Prostate gland (tissue), 2 donors: ENCODE results near the gene BBIP1. TPM values are rescaled to one million over a fixed set of nuclear protein-coding genes. Genes with fewer than 3 reads are reported as not detected.

Experiments used
- DNase-seq: peaks from one replicate; pipeline ENCODE4 v3.0.0-alpha.2; 2019; ENCODE audit warnings: low spot score
- H3K27ac ChIP-seq, 2 donors: fragments of 200-600 bp; sonication (generic); 2 replicates each; pipeline ENCODE4 v1.5.1; 2017 to 2019
- H3K27me3 ChIP-seq: fragments of 200-600 bp; sonication (generic); replicated peaks from 2 replicates; pipeline ENCODE4 v1.5.1; 2019; ENCODE audit not compliant: insufficient read depth
- H3K36me3 ChIP-seq, 2 donors: fragments of 200-600 bp; sonication (generic); 1 replicate in 1 of 2; 2 replicates in 1 of 2; pipeline versions ENCODE4 v1.5.1 to v1.8.1; 2017 to 2019
- H3K4me1 ChIP-seq: fragments of 200-600 bp; sonication (generic); replicated peaks from 2 replicates; pipeline ENCODE4 v1.5.1; 2019
- H3K4me3 ChIP-seq, 2 donors: fragments of 200-600 bp; sonication (generic); 2 replicates each; pipeline ENCODE4 v1.5.1; 2017 to 2019
- H3K9me3 ChIP-seq: fragments of 200-600 bp; sonication (generic); 2 replicates; pipeline ENCODE4 v1.5.1; 2017
- POLR2A ChIP-seq: fragments of 450-650 bp; IDR thresholded peaks from one replicate; pipeline ENCODE4 v1.6.1; 2016; ENCODE audit warnings: antibody characterized with exemption, mild to moderate bottlenecking
- POLR2AphosphoS5 ChIP-seq: sonication (generic); formaldehyde crosslinking; IDR thresholded peaks from one replicate; pipeline ENCODE4 v1.6.1; 2017; ENCODE audit warnings: antibody characterized with exemption
- WGBS: methylation state at CpG from one replicate; pipeline ENCODE4 v1.1.5; 2018; 5-methylcytosine and 5-hydroxymethylcytosine counted together
- intact Hi-C: fragments of 100-400 bp; cut with DNase I; formaldehyde crosslinking; loops from one replicate; pipeline ENCODE4 v1.14.2; 2022
- total RNA-seq, 2 donors: library from RNA; depleted of rRNA; stranded (reverse); fragments of >200 nt; gene quantifications; one replicate each; pipeline ENCODE4 v1.1.0, GENCODE V29; 2016
- TF ChIP-seq, protein P1 (sequence below), 4 experiments: fragments of 200-600 bp in 2 of 4; fragments of 450-650 bp in 2 of 4; sonication (generic) in 2 of 4; IDR thresholded peaks; 1 replicate in 3 of 4; 2 replicates in 1 of 4; pipeline ENCODE4 v1.5.1; 2016 to 2019; ENCODE audit warnings: antibody characterized with exemption in 4 of 4, mild to moderate bottlenecking in 2 of 4, moderate library complexity in 2 of 4

BBIP1 gene
- total RNA-seq, 2 donors from 2014 or later: 18.8 to 20.9 TPM

DNA sequence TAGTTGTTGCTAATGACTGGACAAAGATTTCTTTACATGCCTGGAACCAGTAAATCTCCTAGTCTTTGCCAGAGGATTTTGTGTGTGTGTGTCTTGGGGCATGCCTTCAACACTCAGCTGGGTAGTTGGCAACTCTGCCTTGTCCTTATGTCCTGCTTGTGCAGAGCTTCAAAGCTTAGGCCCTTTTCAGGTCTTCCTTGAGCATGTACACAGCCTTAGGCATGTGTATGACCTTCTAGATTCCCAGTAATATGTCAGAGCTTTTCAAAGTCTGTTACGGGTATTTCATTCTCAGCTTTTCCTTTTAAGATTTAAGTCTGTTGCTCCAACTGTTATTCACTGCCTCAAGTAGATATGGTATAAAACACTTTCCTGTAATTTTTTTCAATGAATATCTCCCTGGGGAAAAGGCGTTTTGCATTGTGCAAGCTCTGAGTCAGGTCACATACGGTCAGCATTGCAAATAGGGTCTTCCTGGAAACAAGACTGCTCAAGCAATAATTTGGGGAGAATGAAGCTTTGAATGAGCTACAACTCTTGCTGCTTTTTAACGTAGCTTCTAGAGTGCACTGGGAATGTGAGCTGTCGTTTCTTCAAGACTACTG is 25.9 kb upstream of the BBIP1 start:
- no peaks in the 10 kb centered on the region for H3K36me3 ChIP-seq
- no peaks in the 10 kb centered on the region for H3K4me1 ChIP-seq
- H3K27ac ChIP-seq: no peak overlapping the region
- WGBS: 87% methylated on average over 5 of the region's 5 CpGs
- H3K9me3 ChIP-seq: no peaks in the 10 kb centered on the region
- no peak for DNase-seq
- intact Hi-C loops: no loop called here
- no peaks in the 10 kb centered on the region for H3K27me3 ChIP-seq
- no peak overlapping the region for H3K4me3 ChIP-seq
- TF ChIP-seq POLR2AphosphoS5: no peak

DNA sequence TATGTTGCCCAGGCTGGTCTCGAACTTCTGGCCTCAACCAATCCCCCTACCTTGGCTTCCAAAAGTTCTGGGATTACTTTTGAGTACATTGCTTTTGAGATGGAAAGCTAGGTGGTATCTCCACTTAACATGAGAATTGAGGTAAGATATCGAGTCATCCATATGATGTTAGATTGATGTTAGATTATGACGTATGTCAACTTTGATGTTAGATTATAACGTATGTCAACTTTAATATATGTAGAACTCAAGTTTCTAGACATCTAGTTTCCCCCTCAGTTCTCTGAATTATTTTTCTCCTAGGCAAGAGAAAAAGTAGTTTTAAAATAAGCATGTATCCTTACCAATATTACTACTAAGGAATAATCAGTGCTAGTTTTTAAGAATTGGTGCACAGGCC is 20.4 kb upstream of the BBIP1 start:
- no peaks in the 10 kb centered on the region for H3K36me3 ChIP-seq
- intact Hi-C loops: no loop called here
- no peak for DNase-seq
- no peaks in the 10 kb centered on the region for H3K4me1 ChIP-seq
- no peaks in the 10 kb centered on the region for H3K9me3 ChIP-seq
- no peak overlapping the region for H3K27ac ChIP-seq
- 97% methylated on average over 4 of the region's 4 CpGs for WGBS
- TF ChIP-seq POLR2AphosphoS5 (no peak), POLR2A (no peak)
- TF ChIP-seq, protein P1, sequence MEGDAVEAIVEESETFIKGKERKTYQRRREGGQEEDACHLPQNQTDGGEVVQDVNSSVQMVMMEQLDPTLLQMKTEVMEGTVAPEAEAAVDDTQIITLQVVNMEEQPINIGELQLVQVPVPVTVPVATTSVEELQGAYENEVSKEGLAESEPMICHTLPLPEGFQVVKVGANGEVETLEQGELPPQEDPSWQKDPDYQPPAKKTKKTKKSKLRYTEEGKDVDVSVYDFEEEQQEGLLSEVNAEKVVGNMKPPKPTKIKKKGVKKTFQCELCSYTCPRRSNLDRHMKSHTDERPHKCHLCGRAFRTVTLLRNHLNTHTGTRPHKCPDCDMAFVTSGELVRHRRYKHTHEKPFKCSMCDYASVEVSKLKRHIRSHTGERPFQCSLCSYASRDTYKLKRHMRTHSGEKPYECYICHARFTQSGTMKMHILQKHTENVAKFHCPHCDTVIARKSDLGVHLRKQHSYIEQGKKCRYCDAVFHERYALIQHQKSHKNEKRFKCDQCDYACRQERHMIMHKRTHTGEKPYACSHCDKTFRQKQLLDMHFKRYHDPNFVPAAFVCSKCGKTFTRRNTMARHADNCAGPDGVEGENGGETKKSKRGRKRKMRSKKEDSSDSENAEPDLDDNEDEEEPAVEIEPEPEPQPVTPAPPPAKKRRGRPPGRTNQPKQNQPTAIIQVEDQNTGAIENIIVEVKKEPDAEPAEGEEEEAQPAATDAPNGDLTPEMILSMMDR (IDR thresholded peaks at IDR 0.05): no peak
- H3K4me3 ChIP-seq: no peak overlapping the region
- H3K27me3 ChIP-seq: no peaks in the 10 kb centered on the region

DNA sequence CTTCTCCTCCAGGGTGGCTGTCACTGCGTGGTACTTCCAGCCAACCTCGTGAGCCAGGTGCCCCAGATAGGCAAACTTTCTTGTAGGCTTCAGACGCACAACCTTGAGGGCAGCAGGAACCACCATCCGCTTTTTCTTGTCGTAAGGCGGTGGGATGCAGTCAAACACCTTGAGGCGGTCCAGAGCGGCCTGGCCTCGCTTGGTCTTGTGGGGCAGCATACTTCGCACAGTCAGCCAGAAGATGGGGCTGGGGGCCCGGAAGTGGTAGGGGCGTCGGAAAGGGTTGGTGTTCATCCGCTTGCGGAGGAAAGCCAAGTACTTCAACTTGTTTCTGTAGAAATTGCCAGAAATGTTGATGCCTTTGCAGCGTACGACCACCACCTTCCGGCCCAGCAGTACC is 17.8 kb upstream of the BBIP1 start:
- no peaks in the 10 kb centered on the region for H3K4me1 ChIP-seq
- no peaks in the 10 kb centered on the region for H3K36me3 ChIP-seq

DNA sequence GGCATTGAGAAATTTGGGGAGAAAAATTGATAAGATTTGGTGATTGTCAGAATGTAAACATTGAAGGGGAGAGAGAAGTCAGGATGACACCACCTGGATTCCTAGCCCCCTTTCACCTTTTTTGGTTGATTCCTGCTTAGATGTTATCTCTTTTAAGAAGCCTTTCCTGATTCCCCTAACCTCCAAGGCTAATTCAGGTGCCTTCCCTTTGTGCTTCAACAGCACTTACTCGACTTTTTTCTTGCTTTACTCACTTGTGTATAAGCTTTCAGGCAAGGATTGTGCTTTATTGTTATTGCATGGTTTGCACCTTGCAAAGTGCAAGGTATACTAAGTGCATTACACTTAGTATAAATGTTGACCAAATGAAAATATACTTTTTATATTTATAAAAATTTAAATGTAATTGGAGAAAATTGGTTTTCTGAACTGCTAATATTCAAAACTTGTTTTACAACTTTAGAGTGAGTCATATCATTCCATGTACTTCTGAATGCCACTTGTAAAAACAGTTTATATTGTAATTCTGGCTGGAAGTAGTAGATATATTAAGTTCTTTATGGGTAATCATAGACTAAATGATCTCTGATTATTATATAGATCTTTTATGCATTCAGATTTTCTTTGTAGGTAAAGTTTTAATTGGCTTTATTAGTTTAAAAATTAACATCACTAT is 13.7 kb upstream of the BBIP1 start:
- Histone ChIP-seq H3K27me3 (no peaks in the 10 kb centered on the region), H3K4me3 (no peak overlapping the region), H3K36me3 (no peaks in the 10 kb centered on the region), H3K27ac (no peak overlapping the region), H3K4me1 (no peaks in the 10 kb centered on the region), H3K9me3 (no peaks in the 10 kb centered on the region)
- intact Hi-C loops: no loop called here
- WGBS: 50% methylated on average over 1 of the region's 1 CpG
- DNase-seq: no peak
- TF ChIP-seq POLR2A (no peak), POLR2AphosphoS5 (no peak)
- TF ChIP-seq, protein P1 (IDR thresholded peaks at IDR 0.05): no peak

More for the DNA sequence above, 17.8 kb upstream of the BBIP1 start:
- intact Hi-C loops: no loop called here
- H3K27ac ChIP-seq: no peak overlapping the region
- no peak overlapping the region for H3K4me3 ChIP-seq
- TF ChIP-seq POLR2A (no peak), POLR2AphosphoS5 (no peak)
- TF ChIP-seq, protein P1 (IDR thresholded peaks at IDR 0.05): no peak
- DNase-seq: no peak
- 98% methylated on average over 18 of the region's 18 CpGs for WGBS
- no peaks in the 10 kb centered on the region for H3K9me3 ChIP-seq
- no peaks in the 10 kb centered on the region for H3K27me3 ChIP-seq

DNA sequence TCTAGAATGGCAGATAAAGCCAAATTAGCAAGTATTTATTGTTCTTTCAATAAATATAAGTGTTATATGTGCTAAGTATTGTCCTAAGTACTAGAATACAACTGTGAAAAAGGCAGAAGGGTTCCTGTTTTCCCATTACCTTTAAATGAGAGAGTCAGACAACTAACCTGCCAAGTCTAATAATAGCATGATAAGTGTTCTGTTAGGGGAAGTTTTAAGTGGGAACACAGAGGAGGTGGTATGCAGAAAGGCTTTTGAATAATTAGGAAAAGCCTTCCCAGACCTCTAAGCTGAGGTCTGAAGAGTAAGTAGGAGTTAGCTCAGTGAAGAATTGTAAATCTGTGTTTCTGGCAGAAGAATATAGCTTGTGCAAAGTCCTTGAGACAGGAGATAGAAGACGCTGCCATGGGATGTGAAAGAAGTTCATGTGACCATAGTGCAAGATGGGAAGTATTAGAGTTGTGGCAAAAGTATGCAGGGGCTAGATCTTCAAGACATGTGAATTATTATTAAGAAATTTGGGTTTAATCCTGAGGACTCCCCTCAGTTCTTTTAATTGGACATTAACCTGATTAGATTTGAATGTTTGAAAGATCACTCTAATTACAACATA is 12.9 kb upstream of the BBIP1 start:
- TF ChIP-seq POLR2AphosphoS5: no peak
- TF ChIP-seq, protein P1 (IDR thresholded peaks at IDR 0.05): no peak
- TF ChIP-seq POLR2A: no peak
- Histone ChIP-seq H3K27me3 (no peaks in the 10 kb centered on the region), H3K4me1 (no peaks in the 10 kb centered on the region), H3K27ac (no peak overlapping the region), H3K36me3 (no peaks in the 10 kb centered on the region), H3K9me3 (no peaks in the 10 kb centered on the region), H3K4me3 (no peak overlapping the region)
- DNase-seq: no peak
- intact Hi-C loops: no loop called here
- 83% methylated on average over 1 of the region's 1 CpG for WGBS
